ENCODE results near the gene COMMD1. TPM values are rescaled to one million over a fixed set of nuclear protein-coding genes. Genes with fewer than 3 reads are reported as not detected.
"Not testable (repeated sequence)": the region's sequence is repeated elsewhere in the genome, so short reads cannot be mapped to it uniquely, and the experiment has no call there.

The COMMD1 gene
- total RNA-seq, 1 donor = 60.7 TPM

- TF ChIP-seq CTCF (IDR thresholded peaks at IDR 0.05; ENCODE audit: insufficient read depth, low read length) = no peak
- DNase-seq (ENCODE audit: low read depth) = no peak
Measured at GRCh38 chr2:61951881-61952280, 46.4 kb downstream of the COMMD1 start.

GRCh38 chr2:61952288-61952687, 46.8 kb downstream of the COMMD1 start:
- H3K4me3 ChIP-seq (ENCODE audit: low read depth, low read length) = no peak overlapping the region
- no peak for TF ChIP-seq CTCF (IDR thresholded peaks at IDR 0.05; ENCODE audit: insufficient read depth, low read length)
- no peak for DNase-seq (ENCODE audit: low read depth)

More at GRCh38 chr2:61951881-61952280, 46.4 kb downstream of the COMMD1 start:
- no peak overlapping the region for H3K4me3 ChIP-seq (ENCODE audit: low read depth, low read length)

- not testable (repeated sequence) for H3K4me3 ChIP-seq (ENCODE audit: low read depth, low read length); DNase-seq (ENCODE audit: low read depth)
Measured at GRCh38 chr2:61954856-61955255, 49.4 kb downstream of the COMMD1 start.

- H3K4me3 ChIP-seq (ENCODE audit: low read depth, low read length) = no peak overlapping the region
- TF ChIP-seq CTCF (IDR thresholded peaks at IDR 0.05; ENCODE audit: insufficient read depth, low read length) = no peak
- DNase-seq (ENCODE audit: low read depth) = no peak
Measured at GRCh38 chr2:61959381-61960293, 54.2 kb downstream of the COMMD1 start.

GRCh38 chr2:61961231-61961901, 55.9 kb downstream of the COMMD1 start:
- TF ChIP-seq CTCF (IDR thresholded peaks at IDR 0.05; ENCODE audit: insufficient read depth, low read length) = no peak
- DNase-seq (ENCODE audit: low read depth) = no peak
- H3K4me3 ChIP-seq (ENCODE audit: low read depth, low read length) = no peak overlapping the region

GRCh38 chr2:61962095-61962984, 56.9 kb downstream of the COMMD1 start:
- TF ChIP-seq CTCF (IDR thresholded peaks at IDR 0.05; ENCODE audit: insufficient read depth, low read length) = no peak
- no peak overlapping the region for H3K4me3 ChIP-seq (ENCODE audit: low read depth, low read length)
- no peak for DNase-seq (ENCODE audit: low read depth)
